HEK293 (cell line): ENCODE results near the gene XPNPEP1.

Experiments used
- CTCF ChIA-PET: fragments of 350-600 bp; formaldehyde crosslinking; extraction: SDS; loops from one replicate; lab custom pipeline; 2021; ENCODE audit warnings: antibody characterized with exemption; lab: Yijun Ruan, JAX
- POLR2A ChIA-PET: fragments of 300-600 bp; formaldehyde crosslinking; extraction: SDS; loops from one replicate; lab custom pipeline; 2020; ENCODE audit warnings: antibody characterized with exemption, inconsistent platforms; lab: Yijun Ruan, JAX
- H3K27ac ChIP-seq: fragments of 200-500 bp; sonication (Bioruptor generic); 2 replicates; pipeline ENCODE4 v1.5.1; 2014; ENCODE audit warnings: low read depth, low read length, control low read depth, inconsistent platforms; ENCODE audit errors: extremely low read depth
- H3K36me3 ChIP-seq, 2 experiments: fragments of 200-500 bp in 1 of 2; sonication (Bioruptor generic) in 1 of 2; 1 replicate in 1 of 2; 2 replicates in 1 of 2; pipeline ENCODE4 v1.5.1; 2014 to 2017; ENCODE audit warnings: inconsistent platforms in 2 of 2, low read length in 2 of 2; ENCODE audit not compliant: control insufficient read depth in 2 of 2, insufficient read depth in 1 of 2
- H3K4me1 ChIP-seq: fragments of 200-500 bp; sonication (Bioruptor generic); 2 replicates; pipeline ENCODE4 v1.5.1; 2014; ENCODE audit warnings: mild to moderate bottlenecking, low read length, inconsistent platforms; ENCODE audit not compliant: control insufficient read depth, insufficient read depth
- H3K4me3 ChIP-seq: 2 replicates; pipeline ENCODE4 v1.5.1; 2011; ENCODE audit warnings: low read depth, mild to moderate bottlenecking, control low read depth, low read length, moderate library complexity
- H3K9me3 ChIP-seq: fragments of 200-500 bp; sonication (Bioruptor generic); 2 replicates; pipeline ENCODE4 v1.5.1; 2014; ENCODE audit warnings: low read depth, low read length, inconsistent platforms; ENCODE audit not compliant: control insufficient read depth, insufficient read depth
- HOXA7 ChIP-seq: sonication (generic); formaldehyde crosslinking; IDR thresholded peaks from 2 replicates; pipeline ENCODE4 v1.8.1; 2022; ENCODE audit warnings: missing genetic modification reagents, borderline replicate concordance
- MZF1 ChIP-seq: fragments of 450-650 bp; formaldehyde crosslinking; IDR thresholded peaks from 2 replicates; pipeline ENCODE4 v1.5.1; 2017; ENCODE audit warnings: missing biosample characterization, missing genetic modification characterization, borderline replicate concordance
- RBAK ChIP-seq: fragments of 450-650 bp; formaldehyde crosslinking; IDR thresholded peaks from 2 replicates; pipeline ENCODE4 v1.5.1; 2016; ENCODE audit warnings: missing biosample characterization, missing genetic modification characterization
- SCRT1 ChIP-seq: fragments of 450-650 bp; formaldehyde crosslinking; IDR thresholded peaks from 2 replicates; pipeline ENCODE4 v1.5.1; 2016; ENCODE audit warnings: missing biosample characterization, missing genetic modification characterization, borderline replicate concordance
- SP2 ChIP-seq: fragments of 450-650 bp; formaldehyde crosslinking; IDR thresholded peaks from 2 replicates; pipeline ENCODE4 v1.5.1; 2016; ENCODE audit warnings: missing biosample characterization, missing genetic modification characterization
- SP7 ChIP-seq: fragments of 450-650 bp; formaldehyde crosslinking; IDR thresholded peaks from 2 replicates; pipeline ENCODE4 v1.5.1; 2016; ENCODE audit warnings: missing biosample characterization, missing genetic modification characterization
- TRIM28 ChIP-seq: IDR thresholded peaks from 2 replicates; pipeline ENCODE4 v1.6.1; 2011; ENCODE audit warnings: low read length, control low read depth, borderline replicate concordance
- YY1 ChIP-seq: fragments of 450-650 bp; formaldehyde crosslinking; IDR thresholded peaks from 2 replicates; pipeline ENCODE4 v1.5.1; 2018; ENCODE audit warnings: missing biosample characterization, missing genetic modification characterization
- ZFP37 ChIP-seq: fragments of 450-650 bp; formaldehyde crosslinking; IDR thresholded peaks from 2 replicates; pipeline ENCODE4 v1.5.1; 2016; ENCODE audit warnings: missing biosample characterization, missing genetic modification characterization
- ZFP69B ChIP-seq: fragments of 450-650 bp; formaldehyde crosslinking; IDR thresholded peaks from 2 replicates; pipeline ENCODE4 v1.5.1; 2016; ENCODE audit warnings: missing biosample characterization, missing genetic modification characterization
- ZIC2 ChIP-seq: fragments of 450-650 bp; formaldehyde crosslinking; IDR thresholded peaks from 2 replicates; pipeline ENCODE4 v1.5.1; 2016; ENCODE audit warnings: missing biosample characterization, missing genetic modification characterization
- ZNF132 ChIP-seq: fragments of 450-650 bp; formaldehyde crosslinking; IDR thresholded peaks from 2 replicates; pipeline ENCODE4 v1.5.1; 2017; ENCODE audit warnings: missing biosample characterization, missing genetic modification characterization, borderline replicate concordance
- ZNF16 ChIP-seq: fragments of 450-650 bp; formaldehyde crosslinking; IDR thresholded peaks from 2 replicates; pipeline ENCODE4 v1.5.1; 2016; ENCODE audit warnings: low read depth, missing biosample characterization, missing genetic modification characterization
- ZNF174 ChIP-seq: fragments of 450-650 bp; formaldehyde crosslinking; IDR thresholded peaks from 2 replicates; pipeline ENCODE4 v1.5.0; 2017; ENCODE audit warnings: missing biosample characterization, mild to moderate bottlenecking, missing genetic modification characterization
- ZNF211 ChIP-seq: fragments of 450-650 bp; formaldehyde crosslinking; IDR thresholded peaks from 2 replicates; pipeline ENCODE4 v1.5.1; 2016; ENCODE audit warnings: low read depth, missing biosample characterization, missing genetic modification characterization
- ZNF221 ChIP-seq: fragments of 450-650 bp; formaldehyde crosslinking; IDR thresholded peaks from 2 replicates; pipeline ENCODE4 v1.5.1; 2017; ENCODE audit warnings: missing biosample characterization, missing genetic modification characterization, borderline replicate concordance
- ZNF335 ChIP-seq: fragments of 450-650 bp; formaldehyde crosslinking; conservative IDR thresholded peaks from 2 replicates; pipeline ENCODE4 v1.5.1; 2016; ENCODE audit warnings: missing biosample characterization, missing genetic modification characterization
- ZNF366 ChIP-seq: fragments of 450-650 bp; formaldehyde crosslinking; conservative IDR thresholded peaks from 2 replicates; pipeline ENCODE4 v1.5.1; 2016; ENCODE audit warnings: missing biosample characterization, missing genetic modification characterization
- ZNF548 ChIP-seq: fragments of 450-650 bp; formaldehyde crosslinking; IDR thresholded peaks from 2 replicates; pipeline ENCODE4 v1.5.1; 2016; ENCODE audit warnings: missing biosample characterization, missing genetic modification characterization
- ZNF571 ChIP-seq: fragments of 450-650 bp; formaldehyde crosslinking; IDR thresholded peaks from 2 replicates; pipeline ENCODE4 v1.5.0; 2017; ENCODE audit warnings: missing biosample characterization, missing genetic modification characterization
- ZNF585B ChIP-seq: fragments of 450-650 bp; formaldehyde crosslinking; IDR thresholded peaks from 2 replicates; pipeline ENCODE4 v1.5.1; 2016; ENCODE audit warnings: missing biosample characterization, missing genetic modification characterization
- ZNF610 ChIP-seq: fragments of 450-650 bp; formaldehyde crosslinking; IDR thresholded peaks from 2 replicates; pipeline ENCODE4 v1.5.1; 2016; ENCODE audit warnings: missing biosample characterization, missing genetic modification characterization, borderline replicate concordance
- ZNF629 ChIP-seq: fragments of 450-650 bp; formaldehyde crosslinking; IDR thresholded peaks from 2 replicates; pipeline ENCODE4 v1.5.1; 2017; ENCODE audit warnings: missing biosample characterization, missing genetic modification characterization
- ZNF654 ChIP-seq: fragments of 450-650 bp; formaldehyde crosslinking; IDR thresholded peaks from 2 replicates; pipeline ENCODE4 v1.5.1; 2016; ENCODE audit warnings: low read depth, missing biosample characterization, missing genetic modification characterization
- ZNF658 ChIP-seq: fragments of 450-650 bp; formaldehyde crosslinking; IDR thresholded peaks from 2 replicates; pipeline ENCODE4; 2016; ENCODE audit warnings: missing biosample characterization, missing genetic modification characterization
- ZNF677 ChIP-seq: fragments of 450-650 bp; IDR thresholded peaks from 2 replicates; pipeline ENCODE4 v1.5.0; 2018; ENCODE audit warnings: missing biosample characterization, mild to moderate bottlenecking, missing genetic modification characterization, moderate library complexity
- ZNF747 ChIP-seq: fragments of 450-650 bp; formaldehyde crosslinking; IDR thresholded peaks from 2 replicates; pipeline ENCODE4 v1.5.1; 2016; ENCODE audit warnings: missing biosample characterization, missing genetic modification characterization
- TF ChIP-seq, protein P1 (sequence below): fragments of 450-650 bp; formaldehyde crosslinking; IDR thresholded peaks from 2 replicates; pipeline ENCODE4 v1.5.1; 2016; ENCODE audit warnings: missing biosample characterization, missing genetic modification characterization
- TF ChIP-seq, protein P2 (sequence below): IDR thresholded peaks from 2 replicates; pipeline ENCODE4 v1.6.1; 2011; ENCODE audit warnings: mild to moderate bottlenecking, low read depth, low read length, borderline replicate concordance
- TF ChIP-seq, protein P3 (sequence below): fragments of 450-650 bp; formaldehyde crosslinking; IDR thresholded peaks from 2 replicates; pipeline ENCODE4; 2016; ENCODE audit warnings: missing biosample characterization, missing genetic modification characterization

XPNPEP1 gene

DNA sequence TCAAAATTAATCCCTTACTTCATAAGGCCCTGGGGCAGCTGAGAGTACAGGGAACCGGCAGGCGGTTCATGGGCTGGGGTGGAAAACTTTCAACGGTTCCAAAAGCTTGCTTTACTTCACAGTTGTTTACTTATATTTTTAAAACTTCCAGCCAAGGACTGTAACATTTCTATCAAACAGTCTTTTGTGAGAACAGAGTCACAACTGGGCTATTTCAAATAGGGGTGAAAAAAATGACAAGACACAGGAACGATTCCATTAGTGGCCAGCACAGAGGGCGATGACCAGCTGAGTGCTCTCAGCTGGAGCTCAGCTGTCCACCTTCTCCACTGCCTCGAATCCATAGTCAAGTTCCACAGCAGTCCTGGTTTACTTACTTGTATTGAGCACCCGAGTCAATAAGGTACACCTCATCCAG lies 48.2 kb downstream of the XPNPEP1 start (continued):
- TF ChIP-seq ZNF335 (tag by site-specific recombination), result no peak

DNA sequence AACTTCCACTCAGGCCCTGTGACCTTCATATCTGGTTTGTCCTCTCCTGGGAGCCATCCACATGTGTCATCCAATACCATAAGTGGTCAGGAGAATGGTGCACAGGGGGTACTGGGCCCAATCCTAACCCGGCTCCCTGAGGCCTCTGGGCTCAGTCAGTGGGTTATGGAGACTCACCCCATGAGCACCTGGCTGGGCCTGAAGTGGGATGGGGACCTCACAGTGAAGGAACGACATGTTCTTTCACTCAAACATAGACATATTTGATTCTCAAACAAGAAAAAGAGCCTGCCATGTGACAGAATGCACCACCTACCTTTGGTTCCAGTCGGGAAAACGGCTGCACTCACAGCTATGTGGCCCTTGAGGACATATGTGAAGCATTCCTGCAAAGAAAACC lies 51.8 kb downstream of the XPNPEP1 start:
- Histone ChIP-seq H3K4me3 (no peak overlapping the region), H3K36me3 (peaks cover 9 to 89% of the 10 kb centered on the region in 2 experiments), H3K4me1 (no peaks in the 10 kb centered on the region), H3K9me3 (no peaks in the 10 kb centered on the region), H3K27ac (no peak overlapping the region)
- ChIA-PET POLR2A (no interaction called here), CTCF (interaction anchor here (0.6 to 2.2 kb wide), 2 partner anchors 13 to 555 kb away, joined by 4 to 12 read pairs; no protein-coding TSS in a partner anchor)
- TF ChIP-seq ZNF221 (tag by site-specific recombination), result no peak
- no peak for TF ChIP-seq ZNF610
- TF ChIP-seq, protein P1, sequence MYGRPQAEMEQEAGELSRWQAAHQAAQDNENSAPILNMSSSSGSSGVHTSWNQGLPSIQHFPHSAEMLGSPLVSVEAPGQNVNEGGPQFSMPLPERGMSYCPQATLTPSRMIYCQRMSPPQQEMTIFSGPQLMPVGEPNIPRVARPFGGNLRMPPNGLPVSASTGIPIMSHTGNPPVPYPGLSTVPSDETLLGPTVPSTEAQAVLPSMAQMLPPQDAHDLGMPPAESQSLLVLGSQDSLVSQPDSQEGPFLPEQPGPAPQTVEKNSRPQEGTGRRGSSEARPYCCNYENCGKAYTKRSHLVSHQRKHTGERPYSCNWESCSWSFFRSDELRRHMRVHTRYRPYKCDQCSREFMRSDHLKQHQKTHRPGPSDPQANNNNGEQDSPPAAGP (tag by site-specific recombination), result no peak
- no peak for TF ChIP-seq ZNF585B (tag by site-specific recombination)
- no peak for TF ChIP-seq MZF1 (tag by site-specific recombination)
- no peak for TF ChIP-seq ZNF211 (tag by site-specific recombination)
- TF ChIP-seq ZNF571 (tag by site-specific recombination), result no peak
- no peak for TF ChIP-seq ZNF658 (tag by site-specific recombination)
- no peak for TF ChIP-seq ZNF174 (tag by site-specific recombination)
- TF ChIP-seq, protein P2, sequence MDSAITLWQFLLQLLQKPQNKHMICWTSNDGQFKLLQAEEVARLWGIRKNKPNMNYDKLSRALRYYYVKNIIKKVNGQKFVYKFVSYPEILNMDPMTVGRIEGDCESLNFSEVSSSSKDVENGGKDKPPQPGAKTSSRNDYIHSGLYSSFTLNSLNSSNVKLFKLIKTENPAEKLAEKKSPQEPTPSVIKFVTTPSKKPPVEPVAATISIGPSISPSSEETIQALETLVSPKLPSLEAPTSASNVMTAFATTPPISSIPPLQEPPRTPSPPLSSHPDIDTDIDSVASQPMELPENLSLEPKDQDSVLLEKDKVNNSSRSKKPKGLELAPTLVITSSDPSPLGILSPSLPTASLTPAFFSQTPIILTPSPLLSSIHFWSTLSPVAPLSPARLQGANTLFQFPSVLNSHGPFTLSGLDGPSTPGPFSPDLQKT, result no peak
- TF ChIP-seq ZIC2 (tag by site-specific recombination), result no peak
- TF ChIP-seq ZFP69B, result no peak
- TF ChIP-seq, protein P3, sequence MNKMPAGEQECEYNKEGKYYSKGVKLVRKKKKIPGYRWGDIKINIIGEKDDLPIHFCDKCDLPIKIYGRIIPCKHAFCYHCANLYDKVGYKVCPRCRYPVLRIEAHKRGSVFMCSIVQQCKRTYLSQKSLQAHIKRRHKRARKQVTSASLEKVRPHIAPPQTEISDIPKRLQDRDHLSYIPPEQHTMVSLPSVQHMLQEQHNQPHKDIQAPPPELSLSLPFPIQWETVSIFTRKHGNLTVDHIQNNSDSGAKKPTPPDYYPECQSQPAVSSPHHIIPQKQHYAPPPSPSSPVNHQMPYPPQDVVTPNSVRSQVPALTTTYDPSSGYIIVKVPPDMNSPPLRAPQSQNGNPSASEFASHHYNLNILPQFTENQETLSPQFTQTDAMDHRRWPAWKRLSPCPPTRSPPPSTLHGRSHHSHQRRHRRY (tag by site-specific recombination), result no peak
- TF ChIP-seq ZNF677 (tag by site-specific recombination), result no peak
- TF ChIP-seq HOXA7 (CRISPR knock-in tag), result no peak
- TF ChIP-seq YY1 (tag by site-specific recombination), result no peak
- no peak for TF ChIP-seq ZNF366 (tag by site-specific recombination)
- TF ChIP-seq ZNF16 (tag by site-specific recombination), result no peak
- TF ChIP-seq ZNF132 (tag by site-specific recombination), result no peak

DNA sequence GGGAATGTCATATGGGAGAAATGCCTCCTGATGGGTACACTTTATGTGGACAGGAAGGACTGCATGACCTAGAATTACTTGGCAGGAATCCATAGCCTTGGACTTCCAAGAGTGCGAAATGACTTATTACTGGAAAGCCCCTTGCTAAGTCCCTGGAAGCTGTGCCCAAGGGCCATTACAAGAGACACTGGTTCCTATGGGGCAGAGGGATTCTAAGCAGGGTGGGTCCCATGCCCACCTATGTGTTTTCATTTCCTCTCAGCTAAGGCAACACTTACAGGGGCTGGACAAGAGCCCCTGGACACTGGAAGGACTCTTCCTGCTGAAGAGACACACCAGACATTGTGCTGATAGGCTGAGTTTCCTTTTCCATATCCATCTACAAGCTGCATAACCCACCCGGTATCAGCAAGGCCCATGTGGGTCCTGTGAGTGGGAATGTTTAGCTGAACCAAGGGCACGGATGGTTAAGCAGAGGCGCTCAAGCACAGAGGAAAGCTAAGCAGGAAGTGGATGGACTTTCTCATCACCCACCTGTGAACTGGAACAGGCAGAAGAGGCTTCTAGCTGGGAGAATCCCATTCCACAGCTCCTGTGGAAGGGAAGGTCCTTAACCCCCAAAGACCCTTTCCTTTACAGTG lies 56.2 kb downstream of the XPNPEP1 start:
- H3K4me3 ChIP-seq, result no peak overlapping the region
- no peaks in the 10 kb centered on the region for H3K4me1 ChIP-seq
- TF ChIP-seq ZNF747 (no peak), SCRT1 (no peak), ZNF610 (no peak), ZNF629 (tag by site-specific recombination) (no peak), ZNF654 (tag by site-specific recombination) (no peak), ZNF548 (tag by site-specific recombination) (no peak), SP2 (no peak), TRIM28 (no peak), SP7 (no peak), ZFP37 (no peak), RBAK (tag by site-specific recombination) (no peak), ZNF211 (tag by site-specific recombination) (no peak)
- CTCF ChIA-PET, result interaction anchor here (0.9 to 2.3 kb wide), 3 partner anchors 8 to 17 kb away, joined by 3 to 8 read pairs (median 5); no protein-coding TSS in a partner anchor
- no peaks in the 10 kb centered on the region for H3K9me3 ChIP-seq
- no peak overlapping the region for H3K27ac ChIP-seq
- peaks cover 11 to 89% of the 10 kb centered on the region in 2 experiments for H3K36me3 ChIP-seq
- POLR2A ChIA-PET, result no interaction called here
